Hematopoietic multipotent progenitor cell treated with erythropoietin and hydrocortisone succinate and interleukin-3 and kit ligand, for 15 days (in vitro differentiated cells): ENCODE measurements around the gene CCL24.
A peak's percentile ranks its signal among the peaks of the same experiment; 100 is the strongest.
"Not testable (repeated sequence)": the region's sequence is repeated elsewhere in the genome, so short reads cannot be mapped to it uniquely, and the experiment has no call there.

Experiments used
- DNase-seq: peaks from one replicate; pipeline ENCODE4 v3.0.0-alpha.2; 2015; ENCODE audit warnings: low spot score

Gene CCL24

DNA sequence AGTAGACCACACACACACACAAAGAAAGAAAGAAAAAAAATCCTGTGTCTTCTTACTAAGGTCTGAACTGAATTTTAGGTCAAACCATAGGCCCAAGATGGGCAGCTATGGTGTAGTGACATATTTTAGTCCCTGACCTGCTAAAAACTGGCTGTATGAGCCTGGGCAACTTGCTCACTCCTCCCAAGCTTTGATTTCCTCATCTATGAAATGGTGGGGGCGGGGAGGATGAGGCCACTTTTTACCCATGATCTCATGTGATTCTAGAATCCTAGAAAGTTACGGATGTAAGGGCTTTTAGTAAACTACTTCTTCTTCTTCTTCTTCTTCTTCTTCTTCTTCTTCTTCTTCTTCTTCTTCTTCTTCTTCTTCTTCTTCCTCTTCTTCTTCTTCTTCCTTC, 6.1 kb upstream of the CCL24 start:
- no peak for DNase-seq

DNA sequence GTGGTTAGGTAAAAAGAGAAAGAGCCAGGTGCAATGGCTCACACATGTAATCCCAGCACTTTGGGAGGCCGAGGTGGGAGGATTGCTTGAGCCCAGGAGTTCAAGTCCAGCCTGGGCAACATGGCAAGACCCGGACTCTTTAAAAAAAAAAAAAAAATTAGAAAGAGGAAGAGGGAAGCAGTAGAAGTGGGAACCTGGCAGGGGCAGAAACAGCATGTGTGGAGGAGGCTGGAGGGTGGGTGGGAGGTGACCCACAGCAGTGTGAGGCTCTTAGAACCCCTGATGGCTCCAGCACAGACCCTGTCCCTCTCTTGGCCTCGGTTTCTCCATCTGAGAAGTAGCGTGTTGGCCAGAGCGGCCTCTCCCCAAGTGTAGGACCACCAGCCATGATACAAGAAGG, 4.9 kb upstream of the CCL24 start:
- DNase-seq, result no peak

DNA sequence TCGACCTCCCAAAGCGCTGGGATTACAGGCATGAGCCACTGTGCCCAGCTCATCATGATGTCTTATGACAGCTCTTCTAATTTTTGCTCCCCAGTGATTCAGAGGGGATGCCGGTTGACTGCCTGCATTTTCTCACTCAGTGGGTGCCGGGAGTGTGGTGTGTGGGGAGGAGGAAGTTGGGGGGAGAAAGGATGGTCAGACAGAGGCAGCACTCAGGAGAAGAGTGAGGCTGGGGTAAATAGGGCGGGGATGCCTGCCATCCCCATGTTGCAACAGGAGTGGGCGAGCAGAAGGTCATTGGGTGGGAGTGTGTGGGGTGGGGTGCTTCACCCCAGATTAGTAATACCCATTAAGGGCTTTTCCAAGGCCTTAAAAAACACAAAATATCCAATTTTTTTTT, 3.5 kb upstream of the CCL24 start:
- no peak for DNase-seq

DNA sequence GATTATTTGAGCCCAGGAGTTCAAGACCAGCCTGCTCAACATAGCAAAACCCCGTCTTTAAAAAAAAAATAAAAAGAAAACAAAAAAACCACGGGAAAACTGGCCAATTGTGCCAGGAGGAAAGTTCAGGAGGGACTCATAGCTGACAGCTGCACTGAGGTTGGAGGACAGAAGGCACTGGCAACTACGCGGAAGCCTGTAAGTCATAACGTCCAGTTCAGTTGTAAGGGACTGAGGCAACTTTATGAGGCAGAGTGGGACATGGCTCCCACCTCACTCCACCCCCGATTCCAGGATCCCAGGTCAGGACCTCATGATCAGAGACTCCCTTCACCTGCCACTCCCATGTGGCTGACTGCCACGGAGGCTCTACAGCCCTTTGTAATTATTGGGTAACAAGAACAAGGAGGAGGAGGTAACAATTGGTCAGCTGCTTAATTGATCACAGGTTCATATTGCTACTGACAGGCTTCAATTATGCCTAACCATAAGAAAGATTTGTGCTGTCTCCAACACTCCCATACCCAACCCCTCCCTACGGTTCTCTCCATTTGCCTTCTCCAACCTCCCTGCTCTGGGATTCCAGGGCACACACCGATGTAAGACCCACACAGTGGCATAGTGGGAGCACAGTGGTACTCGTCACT, 1.9 kb upstream of the CCL24 start:
- DNase-seq, result no peak

DNA sequence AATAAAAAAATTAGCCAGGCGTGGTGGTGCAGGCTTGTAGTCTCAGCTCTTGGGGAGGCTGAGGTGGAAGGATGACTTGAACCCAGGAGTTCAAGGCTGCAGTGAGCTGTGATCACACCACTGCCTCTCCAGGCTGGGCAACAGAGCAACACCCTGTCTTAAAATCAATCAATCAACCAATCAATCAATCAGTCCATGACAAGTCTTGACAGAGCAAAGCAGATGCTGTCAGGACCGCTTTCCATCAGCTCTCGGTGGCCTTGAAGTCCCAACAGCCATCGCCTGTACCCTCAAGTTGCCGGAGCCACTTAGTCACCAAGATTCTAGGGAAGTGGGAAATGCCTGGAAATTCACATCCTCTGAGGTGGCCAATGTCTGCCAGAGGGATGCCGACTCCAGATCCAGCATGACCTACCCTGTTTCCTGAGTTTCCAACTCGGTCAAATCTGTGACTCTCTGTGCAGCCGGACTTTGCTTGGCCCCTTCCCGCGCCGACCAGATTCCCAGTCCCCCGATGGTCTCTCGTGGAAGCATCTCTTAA, 871 bp upstream of the CCL24 start:
- no peak for DNase-seq

DNA sequence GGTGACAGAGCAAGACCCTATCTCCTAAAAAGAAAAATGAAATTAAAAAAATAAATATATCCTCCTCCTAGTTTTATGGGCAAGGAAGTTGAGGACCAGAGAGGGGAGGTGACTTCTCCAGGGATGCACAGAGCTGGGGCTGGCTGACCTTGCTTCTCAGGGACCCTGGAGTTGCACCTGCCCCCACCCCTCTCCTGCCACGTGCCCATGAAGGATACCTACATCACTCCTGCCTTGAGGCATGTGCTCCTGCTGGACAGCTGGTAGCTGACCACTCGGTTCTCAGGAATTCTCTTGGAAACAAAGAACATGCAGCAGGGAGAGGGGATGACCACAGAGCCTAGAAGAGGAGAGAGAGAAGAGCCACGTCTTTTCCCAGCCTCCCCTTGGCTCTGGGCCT, 522 bp downstream of the CCL24 start:
- no peak for DNase-seq

DNA sequence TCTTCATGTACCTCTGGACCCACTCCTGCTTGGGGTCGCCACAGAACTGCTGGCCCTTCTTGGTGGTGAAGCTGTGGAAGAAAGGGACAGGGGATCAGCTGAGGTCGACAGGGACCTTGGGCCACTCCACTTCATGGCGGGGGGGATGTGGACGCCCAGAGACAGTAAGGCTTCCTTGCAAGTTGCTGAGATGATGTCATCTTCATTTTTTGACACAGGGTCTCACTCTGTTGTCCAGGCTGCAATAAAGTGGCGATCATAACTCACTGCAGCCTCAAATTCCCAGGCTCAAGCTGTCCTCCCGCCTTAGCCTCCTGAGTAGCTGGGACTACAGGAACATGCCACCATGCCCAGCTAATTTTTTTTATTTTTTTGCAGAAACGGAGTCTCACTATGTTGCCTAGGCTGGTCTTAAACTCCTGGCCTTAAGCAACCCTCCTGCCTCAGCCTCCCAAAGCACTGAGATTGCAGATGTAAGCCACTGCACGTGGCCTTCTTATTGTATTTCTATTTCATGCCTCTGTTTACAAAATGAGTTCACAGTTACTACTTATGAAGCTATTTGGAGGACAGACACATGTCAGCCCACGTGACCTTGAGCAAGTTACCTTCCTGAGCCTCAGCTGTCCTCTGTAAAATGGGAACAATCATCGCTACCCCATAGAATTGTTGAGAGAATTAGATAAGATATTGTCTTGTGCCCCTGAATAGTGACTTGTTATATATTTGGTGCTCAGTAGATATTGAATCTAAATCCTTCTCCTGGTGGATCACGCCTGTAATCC, 1.5 kb downstream of the CCL24 start:
- DNase-seq, result no peak

DNA sequence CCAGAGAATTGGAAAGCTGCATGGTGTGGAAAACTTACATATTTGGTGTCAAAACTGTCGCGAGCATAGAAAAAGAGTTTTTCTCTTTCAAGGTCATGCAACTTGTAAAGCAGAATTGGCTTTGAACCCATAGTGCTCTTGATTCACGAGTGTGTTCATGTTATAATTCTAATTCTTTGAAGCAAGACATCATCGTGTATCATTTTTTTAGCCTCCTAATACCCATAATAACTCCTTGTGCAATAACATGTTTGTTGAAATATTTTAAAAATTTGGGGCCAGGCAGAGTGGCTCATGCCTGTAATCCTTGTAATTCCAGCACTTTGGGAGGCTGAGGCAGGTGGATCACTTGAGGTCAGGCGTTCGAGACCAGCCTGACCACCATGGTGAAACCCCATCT, 4.2 kb downstream of the CCL24 start:
- no peak for DNase-seq

DNA sequence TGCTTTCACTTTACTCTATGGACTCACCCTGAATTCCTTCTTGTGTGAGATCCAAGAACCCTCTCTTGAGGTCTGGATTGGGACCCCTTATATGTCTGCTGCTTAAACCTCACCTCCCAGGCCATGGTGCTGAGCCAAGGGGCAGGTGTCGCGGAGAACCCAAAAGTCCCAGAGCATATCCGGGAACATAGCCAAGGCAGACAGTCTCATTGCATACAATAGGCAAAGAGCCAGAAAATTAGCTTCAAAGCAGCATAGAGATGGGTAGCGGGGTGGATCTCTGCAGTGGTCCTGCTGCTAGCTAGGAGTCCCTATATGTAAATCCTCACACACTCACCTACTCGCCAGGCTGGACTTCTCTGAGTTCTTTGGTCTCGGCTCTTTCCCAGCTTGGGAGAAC, 5.5 kb downstream of the CCL24 start:
- no peak for DNase-seq

DNA sequence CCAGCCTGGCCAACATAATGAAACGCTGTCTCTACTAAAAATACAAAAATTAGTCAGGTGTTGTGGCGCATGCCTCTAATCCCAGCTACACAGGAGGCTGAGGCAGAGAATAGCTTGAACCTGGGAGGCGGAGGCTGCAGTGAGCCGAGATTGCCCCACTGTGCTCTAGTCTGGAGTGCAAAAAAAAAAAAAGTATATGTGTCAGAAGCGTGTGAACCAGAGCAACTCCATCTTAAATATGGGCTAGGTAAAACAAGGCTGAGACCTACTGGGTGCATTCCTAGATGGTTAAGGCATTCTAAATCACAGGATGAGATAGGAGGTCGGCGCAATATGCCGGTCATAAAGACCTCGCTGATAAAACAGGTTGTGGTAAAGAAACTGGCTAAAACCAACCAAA, 6.2 kb downstream of the CCL24 start:
- no peak for DNase-seq

DNA sequence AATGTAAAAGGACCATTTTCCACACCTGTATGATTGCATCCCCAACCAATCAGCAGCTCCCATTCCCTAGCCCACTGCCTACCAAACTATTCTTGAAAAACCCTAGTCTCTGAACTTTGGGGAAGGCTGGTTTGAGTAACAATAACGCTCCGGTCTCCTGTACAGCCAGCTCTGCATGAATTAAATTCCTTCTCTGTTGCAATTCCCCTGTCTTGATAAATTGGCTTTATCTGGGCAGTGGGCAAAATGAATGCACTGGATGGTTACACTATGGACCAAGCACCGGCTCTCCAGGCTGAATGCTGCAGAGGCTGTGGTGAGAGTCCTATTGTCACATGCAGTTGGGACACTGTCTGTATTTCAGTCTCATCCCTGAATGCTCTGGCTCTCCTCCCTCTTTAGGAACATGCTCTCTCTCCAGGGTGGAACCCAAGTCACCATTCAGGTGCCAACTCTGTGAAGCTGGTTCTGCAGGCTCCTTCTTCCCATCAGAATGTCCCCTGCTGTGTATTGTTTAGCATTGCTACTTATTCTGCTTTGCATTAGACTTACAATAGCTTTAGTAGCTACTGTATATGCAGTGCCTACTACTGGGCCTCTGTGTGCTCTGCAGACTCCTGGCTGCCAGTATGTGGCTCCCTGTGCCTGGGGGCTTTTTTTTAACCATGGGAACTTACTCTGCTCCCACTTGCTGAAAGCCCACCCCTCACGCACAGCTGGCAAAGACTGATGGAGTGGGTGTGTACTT, 6.9 kb downstream of the CCL24 start:
- DNase-seq, result no peak

DNA sequence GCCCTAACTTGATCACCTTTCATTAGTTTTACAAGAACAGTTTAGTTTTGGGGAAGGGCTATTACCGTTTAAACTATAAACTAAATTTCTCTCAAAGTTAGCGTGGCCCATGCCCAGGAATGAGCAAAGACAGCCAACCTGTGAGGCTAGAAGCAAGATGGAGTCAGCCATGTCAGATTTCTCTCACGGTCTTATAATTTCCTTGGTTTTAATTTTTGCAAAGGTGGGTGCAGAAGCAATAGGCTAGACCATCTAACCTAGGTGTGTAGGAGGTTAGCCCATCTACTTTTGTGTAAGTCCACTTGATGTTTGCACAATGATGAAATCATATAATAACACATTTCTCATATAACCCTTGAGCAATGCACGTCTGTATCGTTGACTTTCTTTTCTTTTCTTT, 8.9 kb downstream of the CCL24 start:
- DNase-seq, result no peak

DNA sequence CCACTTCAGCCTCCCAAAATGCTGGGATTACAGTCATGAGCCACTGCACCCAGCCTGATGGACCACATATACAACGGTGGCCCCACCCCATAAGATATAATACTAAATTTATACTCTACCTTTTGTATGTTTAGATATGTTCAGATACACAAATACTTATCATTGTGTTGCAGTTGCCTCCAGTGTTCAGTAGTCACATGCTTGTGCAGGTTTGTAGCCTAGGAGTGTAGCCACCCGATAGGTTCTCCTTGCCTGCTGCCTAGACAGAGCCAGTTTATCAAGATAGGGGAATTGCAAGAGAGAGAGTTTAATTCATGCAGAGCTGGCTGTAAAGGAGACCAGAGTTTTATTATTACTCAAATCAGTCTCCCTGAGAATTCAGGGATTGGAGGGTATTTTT, 9.6 kb downstream of the CCL24 start:
- DNase-seq, result no peak

DNA sequence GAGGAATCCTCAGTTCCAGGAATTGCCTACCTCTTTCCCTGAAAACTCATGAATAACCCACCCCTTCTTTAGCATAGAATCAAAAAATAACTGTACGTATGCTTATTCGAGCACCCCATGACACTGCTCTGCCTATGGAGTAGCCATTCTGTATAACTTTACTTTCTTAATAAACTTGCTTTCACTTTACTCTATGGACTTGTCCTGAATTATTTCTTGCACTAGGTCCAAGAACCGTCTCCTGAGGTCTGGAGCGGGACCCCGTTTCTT, 11.1 kb downstream of the CCL24 start:
- no peak for DNase-seq

DNA sequence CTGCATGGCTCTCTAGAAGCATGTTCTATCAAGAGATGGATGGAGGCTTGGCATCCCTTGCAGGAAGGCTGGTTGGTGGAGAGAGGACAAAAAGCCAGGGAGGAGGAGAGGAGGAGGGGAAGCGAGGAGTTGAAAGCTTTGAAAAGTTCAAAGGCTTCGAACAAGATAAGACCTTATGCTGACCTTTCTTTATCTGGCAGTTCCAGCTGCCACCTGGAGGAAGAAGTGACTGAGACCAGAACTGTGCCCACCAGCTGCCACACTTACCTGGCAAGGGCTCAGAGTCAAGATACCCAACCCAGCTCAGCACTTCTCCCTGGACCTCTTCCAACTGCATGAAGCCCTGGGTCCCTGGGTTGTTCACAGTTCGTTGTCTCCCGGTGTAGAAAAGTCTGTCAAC, 14.8 kb downstream of the CCL24 start:
- peak; percentile 5 for DNase-seq

DNA sequence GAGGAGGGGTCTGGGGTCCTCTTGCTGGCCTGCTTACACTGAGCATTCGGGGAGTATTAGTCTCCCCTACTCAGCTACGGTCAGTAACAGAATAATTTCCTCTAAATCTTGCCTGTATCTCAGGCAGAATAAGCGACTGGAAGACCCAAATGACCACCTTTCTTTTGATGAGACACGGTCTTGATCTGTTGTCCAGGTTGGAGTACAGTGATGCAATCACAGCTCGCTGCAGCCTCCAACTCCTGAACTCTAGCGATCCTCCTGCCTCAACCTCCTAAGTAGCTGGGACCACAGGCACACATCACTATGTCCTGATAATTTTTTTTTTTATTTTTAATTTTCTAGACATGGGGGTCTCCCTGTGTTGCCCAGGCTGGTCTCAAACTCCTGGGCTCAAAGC, 17.2 kb downstream of the CCL24 start:
- DNase-seq, result no peak

DNA sequence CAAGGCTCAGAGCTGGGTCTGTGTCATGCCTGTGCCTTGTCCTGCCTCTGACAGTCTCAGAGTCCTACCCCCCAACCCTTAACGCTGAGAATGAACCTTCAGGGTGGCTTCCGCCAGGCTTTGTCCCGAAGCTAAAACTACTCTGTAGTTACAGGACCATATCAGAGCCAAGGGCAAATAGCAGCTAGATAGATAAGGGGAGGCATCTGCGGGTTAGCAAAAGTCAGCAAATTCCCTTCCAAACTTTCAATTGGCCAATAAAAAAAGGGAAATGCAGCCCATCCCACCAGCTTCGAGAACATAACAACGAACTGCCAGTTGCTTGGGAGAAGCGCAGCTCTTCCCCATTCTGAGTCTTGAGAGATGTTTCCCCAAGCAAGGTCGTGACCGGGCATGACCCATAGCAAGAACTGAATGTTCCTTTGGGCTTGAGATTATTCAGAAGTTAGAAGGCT, 17.7 kb downstream of the CCL24 start:
- DNase-seq, result no peak

DNA sequence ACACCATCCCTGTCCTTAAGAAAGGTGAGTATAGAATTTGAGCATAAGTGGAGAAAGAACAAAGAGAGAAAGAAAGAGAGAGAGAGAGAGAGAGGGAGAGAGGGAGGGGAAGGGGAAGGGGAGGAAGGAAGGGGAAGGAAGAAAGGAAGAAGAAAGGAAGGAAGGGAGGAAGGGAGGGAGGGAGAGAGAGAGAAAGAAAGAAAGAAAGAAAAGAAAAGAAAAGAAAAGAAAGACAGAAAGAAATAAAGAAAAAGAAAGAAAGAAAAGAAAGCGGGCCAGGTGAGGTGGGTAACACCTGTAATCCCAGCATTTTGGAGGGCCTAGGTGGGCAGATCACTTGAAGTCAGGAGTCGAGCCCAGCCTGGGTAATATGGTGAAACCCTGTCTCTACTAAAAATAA, 19.9 kb downstream of the CCL24 start:
- DNase-seq, result no peak

DNA sequence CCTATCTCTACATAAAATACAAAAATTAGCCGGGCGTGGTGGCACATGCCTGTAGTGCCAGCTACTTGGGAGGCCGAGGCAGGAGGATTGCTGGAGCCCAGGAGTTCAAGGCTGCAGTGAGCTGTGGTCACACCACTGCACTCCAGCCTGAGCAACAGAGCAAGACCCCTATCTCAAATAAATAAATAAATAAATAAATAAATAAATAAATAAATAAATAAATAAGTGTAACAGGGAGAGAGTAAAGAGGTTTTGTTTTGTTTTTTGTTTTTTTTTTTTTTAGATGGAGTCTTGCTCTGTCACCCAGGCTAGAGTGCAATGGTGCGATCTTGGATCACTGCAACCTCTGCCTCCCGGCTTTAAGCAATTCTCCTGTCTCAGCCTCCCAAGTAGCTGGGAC, 21.0 kb downstream of the CCL24 start:
- DNase-seq, result not testable (repeated sequence)

DNA sequence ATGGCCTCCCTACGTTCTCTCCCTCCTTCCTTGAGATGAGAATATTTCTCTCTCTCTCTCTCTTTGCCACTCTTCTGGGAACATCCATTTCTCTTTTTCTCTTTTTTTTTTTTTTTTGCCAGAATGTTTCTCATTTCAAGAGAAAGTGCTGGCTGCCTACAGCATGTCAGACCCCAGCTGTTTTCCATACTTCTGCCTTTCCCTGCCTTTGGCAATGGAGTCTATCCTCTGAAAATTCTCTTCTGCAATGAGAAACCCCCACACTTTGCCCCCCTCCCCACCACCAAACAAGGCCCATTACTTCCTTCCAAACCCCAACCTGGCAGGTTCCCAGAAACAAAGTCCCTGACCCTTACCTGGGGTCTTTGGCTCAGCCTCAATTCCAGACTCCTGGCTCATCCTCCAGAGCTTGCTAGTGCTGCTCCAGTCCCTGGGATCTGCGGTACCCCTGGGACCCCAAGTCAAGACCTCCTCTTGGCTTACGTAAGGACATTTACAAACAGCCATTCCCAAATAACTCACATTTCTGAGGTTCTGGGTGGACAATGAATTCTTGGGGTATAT, 24.2 kb downstream of the CCL24 start:
- no peak for DNase-seq

DNA sequence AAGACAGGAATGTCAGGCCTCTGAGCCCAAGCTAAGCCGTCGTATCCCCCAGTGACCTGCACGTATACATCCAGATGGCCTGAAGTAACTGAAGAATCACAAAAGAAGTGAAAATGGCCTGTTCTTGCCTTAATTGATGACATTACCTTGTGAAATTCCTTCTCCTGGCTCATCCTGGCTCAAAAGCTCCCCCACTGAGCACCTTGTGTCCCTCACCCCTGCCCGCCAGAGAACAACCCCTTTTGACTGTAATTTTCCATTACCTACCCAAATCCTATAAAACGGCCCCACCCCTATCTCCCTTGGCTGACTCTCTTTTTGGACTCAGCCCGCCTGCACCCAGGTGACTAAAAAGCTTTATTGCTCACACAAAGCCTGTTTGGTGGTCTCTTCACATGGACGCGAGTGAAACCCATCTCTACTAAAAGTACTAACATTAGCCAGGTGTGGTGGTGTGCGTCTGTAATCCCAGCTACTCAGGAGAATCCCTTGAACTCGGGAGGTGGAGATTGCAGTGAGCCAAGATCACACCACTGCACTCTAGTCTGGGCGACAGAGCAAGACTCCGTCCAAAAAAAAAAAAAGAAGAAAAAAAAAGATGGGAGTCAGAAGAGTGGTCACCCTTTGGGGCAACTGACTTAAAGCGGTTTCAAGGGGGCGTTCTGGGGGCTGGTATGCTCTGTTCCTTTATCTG, 25.3 kb downstream of the CCL24 start:
- not testable (repeated sequence) for DNase-seq

DNA sequence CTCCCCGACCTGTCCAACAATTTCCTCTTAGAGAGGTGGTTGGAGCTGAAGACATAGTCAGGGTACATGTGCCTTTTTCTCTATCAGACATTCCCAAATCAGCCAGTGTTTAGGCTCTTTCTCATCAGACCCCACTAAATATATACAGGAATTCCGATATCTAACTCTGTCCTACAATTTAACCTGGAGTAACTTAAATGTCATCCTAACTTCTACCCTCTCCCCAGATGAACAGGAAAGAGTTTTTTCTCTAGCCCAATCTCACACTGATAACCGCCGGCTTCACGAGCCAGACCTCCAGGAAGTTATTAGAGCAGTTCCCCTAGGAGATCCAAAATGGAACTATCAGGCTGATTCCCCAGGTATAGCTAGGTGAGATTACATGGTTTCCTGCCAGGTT, 30.5 kb downstream of the CCL24 start:
- DNase-seq, result not testable (repeated sequence)
